HG02973 (cell line): ENCODE measurements around the gene SH3BGRL2.

Experiments
- ATAC-seq: cut with Tn5 transposase; IDR thresholded peaks from one replicate; pipeline ENCODE4 v1.9.1; 2021; ENCODE audit warnings: moderate library complexity; ENCODE audit not compliant: unreplicated experiment

SH3BGRL2 gene

DNA sequence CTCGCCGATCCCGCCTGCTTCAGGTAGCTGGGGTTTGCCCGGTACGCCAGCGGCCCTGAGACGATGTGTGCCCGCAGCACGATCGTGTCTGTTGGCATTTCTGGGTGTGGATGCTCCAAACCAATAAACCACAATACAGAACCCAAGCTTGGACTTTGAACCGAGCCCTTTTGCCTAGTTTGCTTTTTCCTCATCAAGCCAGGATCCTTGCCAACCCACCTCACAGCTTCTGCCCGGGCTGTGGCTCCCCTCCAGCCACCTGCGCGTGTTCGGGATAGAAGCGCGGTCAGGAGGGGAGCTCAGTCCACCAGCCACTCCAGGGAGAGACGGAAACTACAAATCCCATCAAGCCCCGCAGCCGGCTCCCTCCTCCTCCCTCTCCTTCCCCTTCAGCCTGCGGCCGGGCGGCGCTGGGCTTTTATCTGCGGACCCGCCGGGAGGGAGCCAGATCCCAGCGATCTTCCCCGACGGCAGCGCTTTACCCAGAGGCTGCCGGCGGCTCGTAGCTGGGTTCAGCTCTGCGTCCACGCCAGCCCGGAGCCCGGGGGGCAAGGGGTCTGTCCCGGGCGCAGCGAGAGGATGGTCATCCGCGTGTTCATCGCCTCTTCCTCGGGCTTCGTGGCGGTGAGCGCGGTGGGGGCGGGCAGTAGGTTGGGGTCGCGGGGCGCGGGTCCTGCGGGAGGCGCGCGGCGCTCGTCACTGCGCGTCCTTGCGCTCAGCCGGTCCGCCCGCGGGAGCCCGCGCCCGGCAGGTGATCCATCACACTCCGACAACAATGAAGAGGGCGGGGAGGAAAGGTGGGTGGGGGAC lies at the start of gene SH3BGRL2:
Gene SH3BGRL2 (plus strand): TSS at position 447 of the 810 bp plus-strand sequence. CDS start 133 bp downstream, at position 580.
- ATAC-seq = peak; percentile 48

- no peak for ATAC-seq
Measured at GRCh38 chr6:79584332-79584731, 46.8 kb upstream of the SH3BGRL2 start.

DNA sequence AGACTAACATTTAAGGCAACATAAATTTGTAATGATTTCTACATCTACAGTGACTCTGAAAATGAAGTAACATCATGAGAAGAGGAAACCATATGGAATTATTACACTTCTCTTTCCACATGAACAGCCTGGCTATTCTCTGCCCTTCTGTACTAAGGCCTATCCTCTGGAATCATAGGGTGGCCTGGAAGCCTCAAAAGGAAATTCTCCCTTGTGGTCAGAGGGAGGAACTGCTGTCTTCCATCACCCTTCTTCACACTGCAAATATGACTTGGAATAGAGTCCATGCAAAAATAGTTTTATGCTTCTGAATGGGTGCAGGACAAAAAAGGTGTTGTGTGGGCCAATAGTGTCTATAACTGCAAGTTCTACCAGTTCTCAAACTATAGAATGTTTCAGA lies 44.6 kb upstream of the SH3BGRL2 start:
- peak; percentile 66 for ATAC-seq

GRCh38 chr6:79589701-79590100 lies 41.4 kb upstream of the SH3BGRL2 start:
- ATAC-seq = no peak

DNA sequence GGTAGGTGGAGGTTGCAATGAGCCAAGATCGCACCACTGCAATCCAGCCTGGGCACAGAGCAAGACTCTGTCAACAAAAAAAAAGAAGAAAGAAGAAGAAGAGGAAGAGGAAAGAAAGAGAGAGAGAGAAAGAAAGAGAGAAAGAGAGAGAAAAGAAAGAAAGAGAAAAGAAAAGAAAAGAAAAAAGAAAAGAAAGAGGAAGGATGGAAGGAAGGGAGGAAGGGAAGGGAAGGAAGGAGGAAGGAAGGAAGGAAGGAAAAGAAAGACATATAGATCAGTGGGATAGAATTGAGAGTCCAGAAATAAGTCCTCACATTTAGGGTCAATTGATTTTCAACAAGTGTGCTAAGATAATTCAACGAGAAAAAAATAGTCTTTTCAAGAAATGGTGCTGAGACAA lies 34.0 kb upstream of the SH3BGRL2 start:
- no peak for ATAC-seq

DNA sequence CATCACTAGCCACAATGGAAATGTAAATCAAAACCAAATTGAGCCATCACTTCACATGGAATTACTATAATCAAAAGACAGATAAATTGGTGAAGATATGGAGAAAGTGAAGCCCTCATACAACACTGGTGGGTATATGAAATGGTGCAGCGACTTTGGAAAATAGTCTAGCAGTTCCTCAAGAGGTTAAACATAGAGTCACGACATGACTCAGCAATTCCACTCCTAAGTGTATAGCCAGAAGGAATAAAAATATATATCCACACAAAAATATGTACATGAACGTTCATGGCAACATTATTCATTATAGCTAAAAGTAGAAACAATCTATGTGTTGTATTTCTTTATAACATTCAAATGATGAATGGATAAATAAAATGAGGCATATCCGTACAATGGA lies 33.1 kb upstream of the SH3BGRL2 start:
- no peak for ATAC-seq

- no peak for ATAC-seq
Measured at GRCh38 chr6:79599725-79600259, 31.3 kb upstream of the SH3BGRL2 start.

GRCh38 chr6:79600313-79600712 lies 30.8 kb upstream of the SH3BGRL2 start:
- no peak for ATAC-seq

GRCh38 chr6:79600812-79601609 lies 30.1 kb upstream of the SH3BGRL2 start:
- no peak for ATAC-seq

- ATAC-seq = no peak
Measured at GRCh38 chr6:79602859-79603258, 28.3 kb upstream of the SH3BGRL2 start.

- ATAC-seq = no peak
Measured at GRCh38 chr6:79604583-79605037, 26.5 kb upstream of the SH3BGRL2 start.

- ATAC-seq = no peak
Measured at GRCh38 chr6:79605061-79605460, 26.1 kb upstream of the SH3BGRL2 start.

- ATAC-seq = no peak
Measured at GRCh38 chr6:79605968-79606764, 25.0 kb upstream of the SH3BGRL2 start.

GRCh38 chr6:79607000-79607399 lies 24.1 kb upstream of the SH3BGRL2 start:
- ATAC-seq = no peak

- no peak for ATAC-seq
Measured at GRCh38 chr6:79608334-79609224, 22.6 kb upstream of the SH3BGRL2 start.

DNA sequence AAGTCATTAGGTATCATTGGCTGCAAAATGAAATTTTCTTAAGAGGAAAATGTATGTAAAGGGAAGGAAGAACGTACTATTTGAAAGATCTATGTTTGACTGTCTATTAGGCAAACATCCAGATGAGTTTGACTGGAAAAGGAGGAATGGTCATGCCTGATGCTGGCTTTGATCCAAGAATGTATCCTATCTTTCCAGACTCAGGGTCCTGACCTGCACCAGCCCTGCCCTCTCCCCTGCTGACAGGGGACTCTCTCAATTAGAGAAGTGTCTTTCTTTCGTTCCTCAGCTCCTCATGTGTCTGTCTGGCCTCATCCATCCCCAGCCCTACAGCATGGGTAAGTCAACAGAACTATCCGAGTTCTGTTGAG lies 21.9 kb upstream of the SH3BGRL2 start:
- ATAC-seq = no peak

DNA sequence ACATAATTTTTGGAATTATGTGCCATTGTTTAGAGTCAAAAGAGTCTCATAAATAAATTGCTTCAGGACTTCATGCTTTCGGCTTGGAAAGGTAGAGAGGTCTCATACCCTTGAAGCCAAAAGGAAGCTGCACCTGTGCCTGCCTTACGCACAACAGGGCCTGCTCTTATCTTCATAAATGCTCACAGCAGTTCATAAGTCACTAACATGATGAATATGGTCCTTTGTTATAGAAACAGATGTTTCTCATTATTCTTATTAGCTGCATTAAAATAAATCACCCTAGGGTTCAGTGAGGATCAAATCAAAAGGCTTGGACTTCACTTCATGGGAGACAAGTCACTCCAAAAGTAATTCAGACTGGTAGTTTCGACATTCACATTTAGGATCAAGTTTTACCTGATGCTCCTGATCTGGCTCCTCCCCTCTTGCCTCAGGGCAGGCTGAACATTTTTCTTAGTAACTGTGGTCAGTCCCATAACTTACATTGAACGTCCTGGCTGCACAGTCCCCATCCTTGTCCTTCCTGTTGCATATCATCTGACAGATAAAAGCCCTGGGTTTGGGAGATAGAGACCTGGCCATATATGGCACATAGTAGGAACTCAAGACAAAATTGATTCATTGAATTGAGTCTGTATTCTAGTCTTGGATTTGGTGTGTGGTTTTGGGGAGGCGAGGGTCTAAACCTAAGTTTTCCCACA lies 20.7 kb upstream of the SH3BGRL2 start:
- ATAC-seq = no peak

- no peak for ATAC-seq
Measured at GRCh38 chr6:79612457-79612856, 18.7 kb upstream of the SH3BGRL2 start.

- no peak for ATAC-seq
Measured at GRCh38 chr6:79612918-79613317, 18.2 kb upstream of the SH3BGRL2 start.
